GM23338 (cell line): Measurements from ENCODE around the gene UNC5C. TPM values are rescaled to one million over a fixed set of nuclear protein-coding genes. Genes with fewer than 3 reads are reported as not detected.

Source experiments
- ATAC-seq: fragments of 200-7000 bp; cut with Tn5 transposase; 3 replicates; pipeline ENCODE4 v1.9.1; 2020
- DNase-seq: peaks from one replicate; pipeline ENCODE4 v3.0.0-alpha.2; 2015; ENCODE audit warnings: low spot score
- H2AFZ ChIP-seq: fragments of 200-600 bp; sonication (generic); 2 replicates; pipeline ENCODE4 v1.8.0; 2016; ENCODE audit warnings: antibody characterized with exemption, mild to moderate bottlenecking, moderate library complexity
- H3F3A ChIP-seq: fragments of 200-600 bp; sonication (generic); replicated peaks from 2 replicates; pipeline ENCODE4 v1.8.0; 2017; ENCODE audit warnings: antibody characterized with exemption, mixed run types, low read depth
- H3K27ac ChIP-seq: fragments of 200-600 bp; sonication (generic); 2 replicates; pipeline ENCODE4 v1.6.1; 2016; ENCODE audit warnings: low read depth
- H3K27me3 ChIP-seq: fragments of 200-600 bp; sonication (generic); 2 replicates; pipeline ENCODE4 v1.8.0; 2016; ENCODE audit warnings: mild to moderate bottlenecking, mixed run types, moderate library complexity; ENCODE audit not compliant: insufficient read depth
- H3K36me3 ChIP-seq: fragments of 200-600 bp; sonication (generic); 2 replicates; pipeline ENCODE4 v1.8.0; 2016; ENCODE audit warnings: mild to moderate bottlenecking; ENCODE audit not compliant: insufficient read depth
- H3K4me1 ChIP-seq: fragments of 200-600 bp; sonication (generic); 2 replicates; pipeline ENCODE4 v1.8.0; 2016; ENCODE audit warnings: mild to moderate bottlenecking, moderate library complexity; ENCODE audit not compliant: insufficient read depth
- H3K4me2 ChIP-seq: fragments of 200-600 bp; sonication (generic); 2 replicates; pipeline ENCODE4 v1.7.1; 2017; ENCODE audit warnings: mixed run types
- H3K4me3 ChIP-seq: fragments of 200-600 bp; sonication (generic); 2 replicates; pipeline ENCODE4 v1.6.1; 2016; ENCODE audit warnings: mixed run types
- H3K79me2 ChIP-seq: fragments of 200-600 bp; sonication (generic); replicated peaks from 2 replicates; pipeline ENCODE4 v1.8.0; 2017; ENCODE audit warnings: mild to moderate bottlenecking; ENCODE audit not compliant: insufficient read depth
- H3K9me2 ChIP-seq: fragments of 200-600 bp; sonication (generic); 2 replicates; pipeline ENCODE4 v1.8.0; 2017; ENCODE audit not compliant: insufficient read depth
- H4K20me1 ChIP-seq: fragments of 200-600 bp; sonication (generic); replicated peaks from 2 replicates; pipeline ENCODE4 v1.8.0; 2017; ENCODE audit warnings: mild to moderate bottlenecking; ENCODE audit not compliant: insufficient read depth
- H3K27ac Mint-ChIP-seq: 2 replicates; pipeline ENCODE4 v1.8.0; 2020; ENCODE audit warnings: inconsistent platforms, mild to moderate bottlenecking, moderate library complexity, mixed read lengths
- H3K27me3 Mint-ChIP-seq: 3 replicates; pipeline ENCODE4 v1.8.0; 2022; ENCODE audit warnings: low read depth, mild to moderate bottlenecking, moderate library complexity, mixed read lengths, inconsistent platforms; ENCODE audit not compliant: insufficient read depth, poor library complexity
- H3K36me3 Mint-ChIP-seq: 3 replicates; pipeline ENCODE4 v1.8.0; 2021; ENCODE audit warnings: low read depth, mild to moderate bottlenecking, inconsistent platforms, moderate library complexity, mixed read lengths
- H3K4me1 Mint-ChIP-seq: 3 replicates; pipeline ENCODE4 v1.8.0; 2020; ENCODE audit warnings: mild to moderate bottlenecking, inconsistent platforms, mixed read lengths
- H3K4me3 Mint-ChIP-seq: 3 replicates; pipeline ENCODE4 v1.8.0; 2021; ENCODE audit warnings: moderate library complexity, mild to moderate bottlenecking, inconsistent platforms, mixed read lengths
- H3K9me3 Mint-ChIP-seq: 3 replicates; pipeline ENCODE4 v1.8.0; 2020; ENCODE audit warnings: moderate library complexity, mild to moderate bottlenecking, inconsistent platforms, mixed read lengths
- CREB1 ChIP-seq: fragments of 250-450 bp; sonication (Bioruptor Pico); IDR thresholded peaks from 2 replicates; pipeline ENCODE4 v1.5.0; 2020; ENCODE audit warnings: low read depth, mild to moderate bottlenecking, moderate library complexity
- EZH2 ChIP-seq: fragments of 200-600 bp; sonication (generic); IDR thresholded peaks from one replicate; pipeline ENCODE4 v1.8.0; 2017; ENCODE audit warnings: antibody characterized with exemption, mild to moderate bottlenecking, low read depth; ENCODE audit not compliant: unreplicated experiment
- EZH2phosphoT487 ChIP-seq: fragments of 200-600 bp; sonication (generic); IDR thresholded peaks from one replicate; pipeline ENCODE4 v1.8.1; 2018; ENCODE audit warnings: antibody characterized with exemption; ENCODE audit not compliant: unreplicated experiment
- JUNB ChIP-seq: IDR thresholded peaks from one replicate; pipeline ENCODE4 v1.6.1; 2016; ENCODE audit warnings: antibody characterized with exemption; ENCODE audit not compliant: unreplicated experiment
- NANOG ChIP-seq: IDR thresholded peaks from 2 replicates; pipeline ENCODE4 v1.6.1; 2016; ENCODE audit warnings: antibody characterized with exemption, borderline replicate concordance
- POLR2AphosphoS5 ChIP-seq: IDR thresholded peaks from 2 replicates; pipeline ENCODE4 v1.6.1; 2016; ENCODE audit warnings: antibody characterized with exemption, low read depth
- STAT1 ChIP-seq: IDR thresholded peaks from one replicate; pipeline ENCODE4 v1.6.1; 2016; ENCODE audit warnings: antibody characterized with exemption; ENCODE audit not compliant: unreplicated experiment
- ZNF114 ChIP-seq: fragments of 250-450 bp; sonication (Bioruptor Pico); IDR thresholded peaks from 2 replicates; pipeline ENCODE4 v1.5.0; 2020; ENCODE audit warnings: mild to moderate bottlenecking, moderate library complexity
- ZNF331 ChIP-seq: fragments of 250-450 bp; sonication (Bioruptor Pico); IDR thresholded peaks from 2 replicates; pipeline ENCODE4 v1.5.0; 2020; ENCODE audit warnings: low read depth, mild to moderate bottlenecking, moderate library complexity
- polyA plus RNA-seq: library from polyadenylated mRNA; unstranded; fragments of >200 nt; fragmentation: Nextera tagmentation; extraction: Ambion mirVana; gene quantifications from 2 replicates; pipeline ENCODE4 v1.2.1, GENCODE V29; 2016
- total RNA-seq: library from RNA; depleted of rRNA; stranded (reverse); fragments of >200 nt; shearing (Covaris generic); gene quantifications from 2 replicates; pipeline ENCODE4 v1.2.3, GENCODE V29; 2014
- TF ChIP-seq, protein P1 (sequence below): fragments of 250-450 bp; sonication (Bioruptor Pico); IDR thresholded peaks from 2 replicates; pipeline ENCODE4 v1.5.0; 2020; ENCODE audit warnings: mild to moderate bottlenecking, moderate library complexity
- TF ChIP-seq, protein P2 (sequence below): IDR thresholded peaks from 2 replicates; pipeline ENCODE4 v1.6.1; 2016; ENCODE audit warnings: antibody characterized with exemption
- TF ChIP-seq, protein P3 (sequence below), 2 experiments: fragments of 200-600 bp in 1 of 2; sonication (generic) in 1 of 2; conservative IDR thresholded peaks; 2 replicates each; pipeline versions ENCODE4 v1.5.1 to v1.6.1; 2016 to 2017; ENCODE audit warnings: antibody characterized with exemption in 2 of 2, low read depth in 2 of 2, mild to moderate bottlenecking in 2 of 2, moderate library complexity in 1 of 2
- TF ChIP-seq, protein P4 (sequence below): IDR thresholded peaks from one replicate; pipeline ENCODE4 v1.6.1; 2018; ENCODE audit warnings: antibody characterized with exemption; ENCODE audit not compliant: unreplicated experiment

The UNC5C gene
- total and polyA plus RNA-seq, 2 experiments from 2014 or later = 0.08 to 0.21 TPM

DNA sequence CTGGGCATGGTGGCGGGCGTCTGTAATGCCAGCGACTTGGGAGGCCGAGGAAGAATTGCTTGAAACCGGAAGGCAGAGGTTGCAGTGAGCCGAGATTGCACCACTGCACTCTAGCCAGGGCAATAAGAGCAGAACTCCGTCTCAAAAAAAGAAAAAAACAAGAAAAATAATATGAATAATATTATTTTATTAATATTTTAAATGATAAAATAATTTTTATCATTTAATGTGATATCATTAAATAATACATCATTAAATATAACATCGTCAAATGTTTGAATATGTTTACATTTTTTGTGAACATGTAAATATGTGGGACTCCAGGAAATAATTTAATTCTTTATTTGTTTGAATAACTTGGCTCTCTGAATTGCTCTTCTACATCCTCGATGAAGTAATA is 15.5 kb downstream of the UNC5C start:
- Histone ChIP-seq H4K20me1 (no peaks in the 10 kb centered on the region), H3K79me2 (no peaks in the 10 kb centered on the region), H3K27me3 (no peaks in the 10 kb centered on the region), H3K36me3 (no peaks in the 10 kb centered on the region), H3K4me3 (no peak overlapping the region), H2AFZ (no peak overlapping the region), H3F3A (no peaks in the 10 kb centered on the region), H3K4me1 (no peaks in the 10 kb centered on the region), H3K27ac (no peak overlapping the region), H3K9me2 (no peaks in the 10 kb centered on the region), H3K4me2 (no peak overlapping the region)
- no peak for ATAC-seq
- Mint-ChIP-seq H3K9me3 (no peaks in the 10 kb centered on the region; the same call in 2 of the 3 replicates), H3K27ac (no peak overlapping the region), H3K36me3 (no peaks in the 10 kb centered on the region), H3K4me3 (no peak overlapping the region), H3K4me1 (peaks cover 6% of the 10 kb centered on the region), H3K27me3 (no peaks in the 10 kb centered on the region)
- no peak for DNase-seq
- no peak for TF ChIP-seq ZNF114 (CRISPR knock-in tag)
- TF ChIP-seq STAT1 = no peak
- TF ChIP-seq, protein P1, sequence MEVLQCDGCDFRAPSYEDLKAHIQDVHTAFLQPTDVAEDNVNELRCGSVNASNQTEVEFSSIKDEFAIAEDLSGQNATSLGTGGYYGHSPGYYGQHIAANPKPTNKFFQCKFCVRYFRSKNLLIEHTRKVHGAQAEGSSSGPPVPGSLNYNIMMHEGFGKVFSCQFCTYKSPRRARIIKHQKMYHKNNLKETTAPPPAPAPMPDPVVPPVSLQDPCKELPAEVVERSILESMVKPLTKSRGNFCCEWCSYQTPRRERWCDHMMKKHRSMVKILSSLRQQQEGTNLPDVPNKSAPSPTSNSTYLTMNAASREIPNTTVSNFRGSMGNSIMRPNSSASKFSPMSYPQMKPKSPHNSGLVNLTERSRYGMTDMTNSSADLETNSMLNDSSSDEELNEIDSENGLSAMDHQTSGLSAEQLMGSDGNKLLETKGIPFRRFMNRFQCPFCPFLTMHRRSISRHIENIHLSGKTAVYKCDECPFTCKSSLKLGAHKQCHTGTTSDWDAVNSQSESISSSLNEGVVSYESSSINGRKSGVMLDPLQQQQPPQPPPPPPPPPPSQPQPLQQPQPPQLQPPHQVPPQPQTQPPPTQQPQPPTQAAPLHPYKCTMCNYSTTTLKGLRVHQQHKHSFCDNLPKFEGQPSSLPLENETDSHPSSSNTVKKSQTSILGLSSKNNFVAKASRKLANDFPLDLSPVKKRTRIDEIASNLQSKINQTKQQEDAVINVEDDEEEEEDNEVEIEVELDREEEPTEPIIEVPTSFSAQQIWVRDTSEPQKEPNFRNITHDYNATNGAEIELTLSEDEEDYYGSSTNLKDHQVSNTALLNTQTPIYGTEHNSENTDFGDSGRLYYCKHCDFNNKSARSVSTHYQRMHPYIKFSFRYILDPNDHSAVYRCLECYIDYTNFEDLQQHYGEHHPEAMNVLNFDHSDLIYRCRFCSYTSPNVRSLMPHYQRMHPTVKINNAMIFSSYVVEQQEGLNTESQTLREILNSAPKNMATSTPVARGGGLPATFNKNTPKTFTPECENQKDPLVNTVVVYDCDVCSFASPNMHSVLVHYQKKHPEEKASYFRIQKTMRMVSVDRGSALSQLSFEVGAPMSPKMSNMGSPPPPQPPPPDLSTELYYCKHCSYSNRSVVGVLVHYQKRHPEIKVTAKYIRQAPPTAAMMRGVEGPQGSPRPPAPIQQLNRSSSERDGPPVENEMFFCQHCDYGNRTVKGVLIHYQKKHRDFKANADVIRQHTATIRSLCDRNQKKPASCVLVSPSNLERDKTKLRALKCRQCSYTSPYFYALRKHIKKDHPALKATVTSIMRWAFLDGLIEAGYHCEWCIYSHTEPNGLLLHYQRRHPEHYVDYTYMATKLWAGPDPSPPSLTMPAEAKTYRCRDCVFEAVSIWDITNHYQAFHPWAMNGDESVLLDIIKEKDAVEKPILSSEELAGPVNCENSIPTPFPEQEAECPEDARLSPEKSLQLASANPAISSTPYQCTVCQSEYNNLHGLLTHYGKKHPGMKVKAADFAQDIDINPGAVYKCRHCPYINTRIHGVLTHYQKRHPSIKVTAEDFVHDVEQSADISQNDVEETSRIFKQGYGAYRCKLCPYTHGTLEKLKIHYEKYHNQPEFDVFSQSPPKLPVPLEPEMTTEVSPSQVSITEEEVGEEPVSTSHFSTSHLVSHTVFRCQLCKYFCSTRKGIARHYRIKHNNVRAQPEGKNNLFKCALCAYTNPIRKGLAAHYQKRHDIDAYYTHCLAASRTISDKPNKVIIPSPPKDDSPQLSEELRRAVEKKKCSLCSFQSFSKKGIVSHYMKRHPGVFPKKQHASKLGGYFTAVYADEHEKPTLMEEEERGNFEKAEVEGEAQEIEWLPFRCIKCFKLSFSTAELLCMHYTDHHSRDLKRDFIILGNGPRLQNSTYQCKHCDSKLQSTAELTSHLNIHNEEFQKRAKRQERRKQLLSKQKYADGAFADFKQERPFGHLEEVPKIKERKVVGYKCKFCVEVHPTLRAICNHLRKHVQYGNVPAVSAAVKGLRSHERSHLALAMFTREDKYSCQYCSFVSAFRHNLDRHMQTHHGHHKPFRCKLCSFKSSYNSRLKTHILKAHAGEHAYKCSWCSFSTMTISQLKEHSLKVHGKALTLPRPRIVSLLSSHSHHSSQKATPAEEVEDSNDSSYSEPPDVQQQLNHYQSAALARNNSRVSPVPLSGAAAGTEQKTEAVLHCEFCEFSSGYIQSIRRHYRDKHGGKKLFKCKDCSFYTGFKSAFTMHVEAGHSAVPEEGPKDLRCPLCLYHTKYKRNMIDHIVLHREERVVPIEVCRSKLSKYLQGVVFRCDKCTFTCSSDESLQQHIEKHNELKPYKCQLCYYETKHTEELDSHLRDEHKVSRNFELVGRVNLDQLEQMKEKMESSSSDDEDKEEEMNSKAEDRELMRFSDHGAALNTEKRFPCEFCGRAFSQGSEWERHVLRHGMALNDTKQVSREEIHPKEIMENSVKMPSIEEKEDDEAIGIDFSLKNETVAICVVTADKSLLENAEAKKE (CRISPR knock-in tag) = no peak
- no peak for TF ChIP-seq POLR2AphosphoS5
- TF ChIP-seq, protein P2, sequence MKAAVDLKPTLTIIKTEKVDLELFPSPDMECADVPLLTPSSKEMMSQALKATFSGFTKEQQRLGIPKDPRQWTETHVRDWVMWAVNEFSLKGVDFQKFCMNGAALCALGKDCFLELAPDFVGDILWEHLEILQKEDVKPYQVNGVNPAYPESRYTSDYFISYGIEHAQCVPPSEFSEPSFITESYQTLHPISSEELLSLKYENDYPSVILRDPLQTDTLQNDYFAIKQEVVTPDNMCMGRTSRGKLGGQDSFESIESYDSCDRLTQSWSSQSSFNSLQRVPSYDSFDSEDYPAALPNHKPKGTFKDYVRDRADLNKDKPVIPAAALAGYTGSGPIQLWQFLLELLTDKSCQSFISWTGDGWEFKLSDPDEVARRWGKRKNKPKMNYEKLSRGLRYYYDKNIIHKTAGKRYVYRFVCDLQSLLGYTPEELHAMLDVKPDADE = no peak
- TF ChIP-seq NANOG = no peak
- no peak for TF ChIP-seq CREB1 (CRISPR knock-in tag)
- TF ChIP-seq, protein P3, sequence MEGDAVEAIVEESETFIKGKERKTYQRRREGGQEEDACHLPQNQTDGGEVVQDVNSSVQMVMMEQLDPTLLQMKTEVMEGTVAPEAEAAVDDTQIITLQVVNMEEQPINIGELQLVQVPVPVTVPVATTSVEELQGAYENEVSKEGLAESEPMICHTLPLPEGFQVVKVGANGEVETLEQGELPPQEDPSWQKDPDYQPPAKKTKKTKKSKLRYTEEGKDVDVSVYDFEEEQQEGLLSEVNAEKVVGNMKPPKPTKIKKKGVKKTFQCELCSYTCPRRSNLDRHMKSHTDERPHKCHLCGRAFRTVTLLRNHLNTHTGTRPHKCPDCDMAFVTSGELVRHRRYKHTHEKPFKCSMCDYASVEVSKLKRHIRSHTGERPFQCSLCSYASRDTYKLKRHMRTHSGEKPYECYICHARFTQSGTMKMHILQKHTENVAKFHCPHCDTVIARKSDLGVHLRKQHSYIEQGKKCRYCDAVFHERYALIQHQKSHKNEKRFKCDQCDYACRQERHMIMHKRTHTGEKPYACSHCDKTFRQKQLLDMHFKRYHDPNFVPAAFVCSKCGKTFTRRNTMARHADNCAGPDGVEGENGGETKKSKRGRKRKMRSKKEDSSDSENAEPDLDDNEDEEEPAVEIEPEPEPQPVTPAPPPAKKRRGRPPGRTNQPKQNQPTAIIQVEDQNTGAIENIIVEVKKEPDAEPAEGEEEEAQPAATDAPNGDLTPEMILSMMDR (conservative IDR thresholded peaks at IDR 0.05; ENCODE audit: low read depth in 2 of 2) = no peak
- no peak for TF ChIP-seq EZH2
- TF ChIP-seq, protein P4, sequence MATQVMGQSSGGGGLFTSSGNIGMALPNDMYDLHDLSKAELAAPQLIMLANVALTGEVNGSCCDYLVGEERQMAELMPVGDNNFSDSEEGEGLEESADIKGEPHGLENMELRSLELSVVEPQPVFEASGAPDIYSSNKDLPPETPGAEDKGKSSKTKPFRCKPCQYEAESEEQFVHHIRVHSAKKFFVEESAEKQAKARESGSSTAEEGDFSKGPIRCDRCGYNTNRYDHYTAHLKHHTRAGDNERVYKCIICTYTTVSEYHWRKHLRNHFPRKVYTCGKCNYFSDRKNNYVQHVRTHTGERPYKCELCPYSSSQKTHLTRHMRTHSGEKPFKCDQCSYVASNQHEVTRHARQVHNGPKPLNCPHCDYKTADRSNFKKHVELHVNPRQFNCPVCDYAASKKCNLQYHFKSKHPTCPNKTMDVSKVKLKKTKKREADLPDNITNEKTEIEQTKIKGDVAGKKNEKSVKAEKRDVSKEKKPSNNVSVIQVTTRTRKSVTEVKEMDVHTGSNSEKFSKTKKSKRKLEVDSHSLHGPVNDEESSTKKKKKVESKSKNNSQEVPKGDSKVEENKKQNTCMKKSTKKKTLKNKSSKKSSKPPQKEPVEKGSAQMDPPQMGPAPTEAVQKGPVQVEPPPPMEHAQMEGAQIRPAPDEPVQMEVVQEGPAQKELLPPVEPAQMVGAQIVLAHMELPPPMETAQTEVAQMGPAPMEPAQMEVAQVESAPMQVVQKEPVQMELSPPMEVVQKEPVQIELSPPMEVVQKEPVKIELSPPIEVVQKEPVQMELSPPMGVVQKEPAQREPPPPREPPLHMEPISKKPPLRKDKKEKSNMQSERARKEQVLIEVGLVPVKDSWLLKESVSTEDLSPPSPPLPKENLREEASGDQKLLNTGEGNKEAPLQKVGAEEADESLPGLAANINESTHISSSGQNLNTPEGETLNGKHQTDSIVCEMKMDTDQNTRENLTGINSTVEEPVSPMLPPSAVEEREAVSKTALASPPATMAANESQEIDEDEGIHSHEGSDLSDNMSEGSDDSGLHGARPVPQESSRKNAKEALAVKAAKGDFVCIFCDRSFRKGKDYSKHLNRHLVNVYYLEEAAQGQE = no peak
- no peak for TF ChIP-seq ZNF331 (CRISPR knock-in tag)
- no peak for TF ChIP-seq EZH2phosphoT487
- TF ChIP-seq JUNB = no peak
